H1 (cell line): ENCODE measurements around the gene GLMP. TPM values are rescaled to one million over a fixed set of nuclear protein-coding genes. Genes with fewer than 3 reads are reported as not detected.

Source experiments
- CTCF ChIA-PET: fragments of 300-600 bp; sonication (Branson Sonifier 250); formaldehyde crosslinking; loops from one replicate; lab custom pipeline; 2021; ENCODE audit not compliant: partially characterized antibody; lab: Charles Lee
- POLR2A ChIA-PET: fragments of 300-600 bp; sonication (Branson Sonifier 250); formaldehyde crosslinking; loops from one replicate; lab custom pipeline; 2021; ENCODE audit warnings: inconsistent platforms; ENCODE audit not compliant: partially characterized antibody; lab: Charles Lee
- DNase-seq, 2 experiments: peaks; one replicate each; pipeline versions ENCODE4 v3.0.0 to v3.0.0-alpha.2; 2010 to 2022; ENCODE audit warnings: low spot score in 2 of 2, low read depth in 1 of 2, mixed read lengths in 1 of 2
- FAIRE-seq: peaks from 2 replicates; lab custom pipeline; 2011; peaks lifted over from hg19 to GRCh38; lab: Jason Lieb, UNC
- H2AFZ ChIP-seq: 2 replicates; pipeline ENCODE4 v1.8.1; 2012; ENCODE audit warnings: low read length, inconsistent platforms
- H2AK5ac ChIP-seq: 2 replicates; pipeline ENCODE4 v1.6.1; 2013; ENCODE audit warnings: low read depth, low read length
- H2BK120ac ChIP-seq: replicated peaks from 2 replicates; pipeline ENCODE3; 2013; ENCODE audit warnings: low read depth, low read length, inconsistent platforms
- H2BK12ac ChIP-seq: 2 replicates; pipeline ENCODE4 v1.6.1; 2013; ENCODE audit warnings: low read depth, low read length
- H2BK15ac ChIP-seq: 2 replicates; pipeline ENCODE4 v1.6.1; 2013; ENCODE audit warnings: low read length
- H2BK20ac ChIP-seq: 2 replicates; pipeline ENCODE4 v1.6.1; 2013; ENCODE audit warnings: low read length
- H2BK5ac ChIP-seq: 2 replicates; pipeline ENCODE4 v1.6.1; 2013; ENCODE audit warnings: low read depth, low read length
- H3K14ac ChIP-seq: 2 replicates; pipeline ENCODE4 v1.6.1; 2013; ENCODE audit warnings: inconsistent platforms; ENCODE audit not compliant: insufficient read length
- H3K18ac ChIP-seq: 2 replicates; pipeline ENCODE4 v1.6.1; 2013; ENCODE audit warnings: low read length; ENCODE audit errors: extremely low read depth
- H3K23ac ChIP-seq: 2 replicates; pipeline ENCODE4 v1.6.1; 2013; ENCODE audit warnings: inconsistent platforms; ENCODE audit not compliant: insufficient read length
- H3K23me2 ChIP-seq: 2 replicates; pipeline ENCODE4 v1.6.1; 2013; ENCODE audit warnings: low read depth, low read length
- H3K27ac ChIP-seq: 2 replicates; pipeline ENCODE4 v1.6.1; 2011; ENCODE audit warnings: low read depth, low read length, inconsistent platforms
- H3K27me3 ChIP-seq, 4 experiments: replicated peaks in 1 of 4; 1 replicate in 1 of 4; 2 replicates in 3 of 4; pipeline versions ENCODE4 v1.6.1 to v1.8.1; 2011 to 2013; ENCODE audit warnings: low read length in 3 of 4, mild to moderate bottlenecking in 3 of 4, inconsistent platforms in 2 of 4, mixed read lengths in 2 of 4, moderate library complexity in 1 of 4; ENCODE audit not compliant: control insufficient read depth in 3 of 4, insufficient read depth in 3 of 4; ENCODE audit errors: extremely low read depth in 1 of 4
- H3K36me3 ChIP-seq, 4 experiments: 2 replicates each; pipeline versions ENCODE4 v1.6.1 to v1.8.1; 2011 to 2013; ENCODE audit warnings: mild to moderate bottlenecking in 4 of 4, low read length in 3 of 4, moderate library complexity in 2 of 4, control low read depth in 1 of 4, inconsistent platforms in 1 of 4; ENCODE audit not compliant: insufficient read depth in 4 of 4, control insufficient read depth in 2 of 4
- H3K4ac ChIP-seq: replicated peaks from 2 replicates; pipeline ENCODE3; 2013; ENCODE audit warnings: low read length, low read depth, mixed read lengths, inconsistent platforms; ENCODE audit not compliant: insufficient read length
- H3K4me1 ChIP-seq, 4 experiments: replicated peaks in 1 of 4; 1 replicate in 1 of 4; 2 replicates in 3 of 4; pipeline versions ENCODE4 v1.6.1 to v1.8.1; 2011 to 2013; ENCODE audit warnings: low read length in 3 of 4, inconsistent platforms in 2 of 4, mixed read lengths in 1 of 4; ENCODE audit not compliant: insufficient read depth in 4 of 4, control insufficient read depth in 3 of 4
- H3K4me2 ChIP-seq, 2 experiments: 2 replicates each; pipeline versions ENCODE4 v1.6.1 to v1.8.1; 2011 to 2013; ENCODE audit warnings: low read depth in 2 of 2, low read length in 2 of 2, control low read depth in 1 of 2, inconsistent platforms in 1 of 2, mild to moderate bottlenecking in 1 of 2; ENCODE audit not compliant: insufficient read depth in 1 of 2
- H3K4me3 ChIP-seq, 4 experiments: fragments of 200-600, 300-600 bp in 1 of 4; sonication (generic), shearing (Covaris generic), sonication (Bioruptor Twin) in 1 of 4; 2 replicates each; pipeline versions ENCODE4 v1.5.1 to v1.8.1; 2011 to 2016; ENCODE audit warnings: low read length in 4 of 4, low read depth in 3 of 4, control low read depth in 2 of 4, inconsistent platforms in 2 of 4, mild to moderate bottlenecking in 2 of 4, mixed read lengths in 1 of 4, moderate library complexity in 1 of 4; ENCODE audit not compliant: insufficient read depth in 2 of 4; ENCODE audit errors: extremely low read depth in 1 of 4
- H3K56ac ChIP-seq: replicated peaks from 2 replicates; pipeline ENCODE3; 2013; ENCODE audit warnings: low read depth, mild to moderate bottlenecking, mixed read lengths, low read length, inconsistent platforms; ENCODE audit not compliant: insufficient read length
- H3K79me1 ChIP-seq: 2 replicates; pipeline ENCODE4 v1.6.1; 2013; ENCODE audit warnings: low read depth, low read length, control low read depth
- H3K79me2 ChIP-seq, 2 experiments: 2 replicates each; pipeline versions ENCODE4 v1.6.1 to v1.8.1; 2012 to 2013; ENCODE audit warnings: low read length in 2 of 2, mild to moderate bottlenecking in 2 of 2, inconsistent platforms in 1 of 2; ENCODE audit not compliant: insufficient read depth in 2 of 2, control insufficient read depth in 1 of 2
- H3K9ac ChIP-seq, 4 experiments: replicated peaks in 1 of 4; 1 replicate in 1 of 4; 2 replicates in 3 of 4; pipeline versions ENCODE4 v1.6.1 to v1.8.1; 2011 to 2013; ENCODE audit warnings: low read depth in 3 of 4, low read length in 3 of 4, control low read depth in 2 of 4, mild to moderate bottlenecking in 2 of 4, moderate library complexity in 2 of 4, inconsistent platforms in 1 of 4; ENCODE audit errors: extremely low read depth in 1 of 4
- H3K9me3 ChIP-seq, 2 experiments: 2 replicates each; pipeline versions ENCODE4 v1.6.1 to v1.8.1; 2012 to 2013; ENCODE audit warnings: mild to moderate bottlenecking in 2 of 2, moderate library complexity in 2 of 2, control low read depth in 1 of 2, inconsistent platforms in 1 of 2, low read depth in 1 of 2, low read length in 1 of 2, mixed read lengths in 1 of 2; ENCODE audit not compliant: insufficient read depth in 2 of 2
- H4K20me1 ChIP-seq, 2 experiments: replicated peaks in 1 of 2; 2 replicates each; pipeline versions ENCODE3 to v1.8.1; 2011 to 2013; ENCODE audit warnings: inconsistent platforms in 2 of 2, low read length in 2 of 2, mild to moderate bottlenecking in 1 of 2; ENCODE audit not compliant: insufficient read depth in 2 of 2, control insufficient read depth in 1 of 2
- H4K5ac ChIP-seq: 2 replicates; pipeline ENCODE4 v1.6.1; 2013; ENCODE audit warnings: low read length, low read depth, mixed read lengths, inconsistent platforms; ENCODE audit not compliant: insufficient read length
- H4K8ac ChIP-seq: 2 replicates; pipeline ENCODE4 v1.8.0; 2013; ENCODE audit warnings: mild to moderate bottlenecking, moderate library complexity, low read length, inconsistent platforms; ENCODE audit not compliant: insufficient read depth; ENCODE audit errors: extremely low read depth
- H4K91ac ChIP-seq: replicated peaks from 2 replicates; pipeline ENCODE3; 2013; ENCODE audit warnings: low read length, mixed read lengths, inconsistent platforms; ENCODE audit not compliant: insufficient read length
- NANOG ChIP-seq: IDR thresholded peaks from 2 replicates; pipeline ENCODE4 v1.6.1; 2011; ENCODE audit warnings: low read length, low read depth, mild to moderate bottlenecking, inconsistent platforms; ENCODE audit not compliant: insufficient read depth, poor library complexity, severe bottlenecking
- TAF1 ChIP-seq: IDR thresholded peaks from 2 replicates; pipeline ENCODE4 v1.6.1; 2011; ENCODE audit warnings: mild to moderate bottlenecking, low read depth, low read length
- WGBS, 2 experiments: shearing (Covaris generic) in 1 of 2; methylation state at CpG; one replicate each; pipeline versions ENCODE4 v1.1.6 to v1.1.7; 2013 to 2015; ENCODE audit warnings: low lambda C conversion rate in 2 of 2, mixed read lengths in 2 of 2, inconsistent platforms in 1 of 2, low coverage in 1 of 2, missing lambda C conversion rate in 1 of 2; ENCODE audit not compliant: insufficient replicate concordance in 2 of 2, insufficient coverage in 1 of 2, insufficient read length in 1 of 2; ENCODE audit errors: extremely low coverage in 1 of 2, missing lambda C conversion rate in 1 of 2; 5-methylcytosine and 5-hydroxymethylcytosine counted together
- polyA plus RNA-seq, 7 experiments: library from polyadenylated mRNA; depleted of rRNA in 3 of 7; stranded (reverse) in 5 of 7; unstranded in 2 of 7; fragments of >200 nt in 5 of 7; fragments of 200-250 nt in 2 of 7; gene quantifications; 1 replicate in 5 of 7; 2 replicates in 1 of 7; 4 replicates in 1 of 7; pipeline versions ENCODE4 v1.2.1 to v1.2.3, GENCODE V29; 2011 to 2013; ENCODE audit warnings: missing spikeins in 2 of 7, mixed read lengths in 2 of 7
- total RNA-seq: library from RNA; stranded (reverse); fragmentation: NEBNext Ultra II Directional; extraction: Animal tissue kit (Norgen Biotek cat#: 25700); gene quantifications from 2 replicates; pipeline ENCODE4 v1.2.1, GENCODE V29; 2021
- TF ChIP-seq, protein P1 (sequence below): IDR thresholded peaks from 2 replicates; pipeline ENCODE4 v1.6.1; 2012; ENCODE audit warnings: inconsistent platforms

Gene GLMP
- total and polyA plus RNA-seq, 2 of the 8 experiments (the other 6 are each of a cell fraction or from before 2014, with no cell fraction given) = 48.1 to 59.5 TPM

DNA sequence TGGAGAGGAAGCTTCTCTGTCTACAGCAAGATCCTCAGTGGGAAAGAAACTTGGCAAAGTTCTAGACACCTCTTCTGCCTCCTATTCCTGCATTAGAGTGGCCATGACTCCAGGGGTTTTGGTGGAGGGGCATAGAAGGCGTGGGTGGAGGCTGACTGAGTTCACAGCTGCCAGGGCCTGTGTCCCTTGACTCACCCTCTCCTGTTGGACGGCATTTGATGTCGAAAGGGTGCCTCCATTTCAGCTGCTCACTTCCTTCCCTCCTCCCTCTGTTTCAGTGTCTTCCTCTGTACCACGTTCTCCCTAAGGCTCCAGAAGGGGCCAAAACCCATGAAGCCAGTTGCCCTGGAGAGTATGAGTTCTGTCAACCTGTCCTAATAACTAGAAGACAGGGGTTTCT, 10.7 kb downstream of the GLMP start:
- Histone ChIP-seq H2BK5ac (no peak overlapping the region), H4K20me1 (peaks cover 0 to 9% of the 10 kb centered on the region in 2 experiments), H3K23me2 (peaks cover 13% of the 10 kb centered on the region), H3K4me2 (no peak overlapping the region), H3K79me1 (peaks cover 8% of the 10 kb centered on the region), H3K56ac (no peak overlapping the region), H2BK120ac (no peak overlapping the region), H4K5ac (no peak overlapping the region), H2AK5ac (no peak overlapping the region), H4K91ac (no peak overlapping the region), H2BK20ac (no peak overlapping the region), H3K18ac (no peak overlapping the region), H3K4me1 (peaks cover 0 to 10% (median 3%) of the 10 kb centered on the region in 4 experiments; a peak in 2 of 7 replicates), H3K4ac (no peak overlapping the region), H2BK15ac (no peak overlapping the region), H2AFZ (no peak overlapping the region), H3K23ac (no peak overlapping the region), H3K9me3 (no peaks in the 10 kb centered on the region), H2BK12ac (no peak overlapping the region), H4K8ac (no peak overlapping the region), H3K9ac (no peak overlapping the region; a peak in 1 of 7 replicates), H3K4me3 (no peak overlapping the region), H3K27me3 (no peaks in the 10 kb centered on the region), H3K36me3 (peaks cover 0 to 4% (median 0%) of the 10 kb centered on the region in 4 experiments; a peak in 1 of 8 replicates), H3K27ac (no peak overlapping the region), H3K14ac (no peak overlapping the region), H3K79me2 (peaks cover 18 to 25% of the 10 kb centered on the region in 2 experiments)
- WGBS, 2 experiments = 92% methylated on average over 4 of the region's 4 CpGs; no CpG with 5 or more reads in 1 of the 2 experiments
- ChIA-PET CTCF (interaction anchor here (0.7 to 1.5 kb wide), 4 partner anchors 35 to 143 kb away, joined by 3 to 5 read pairs (median 4); no protein-coding TSS in a partner anchor), POLR2A (interaction anchor here (0.7 to 17.4 kb wide), 6 partner anchors 16 to 76 kb away, joined by 3 to 221 read pairs (median 3); partner anchors contain the start of genes BGLAP, GLMP, PAQR6 and PMF1)
- DNase-seq (no peak), FAIRE-seq (no peak)
- no peak for TF ChIP-seq NANOG
- no peak for TF ChIP-seq TAF1
- TF ChIP-seq, protein P1, sequence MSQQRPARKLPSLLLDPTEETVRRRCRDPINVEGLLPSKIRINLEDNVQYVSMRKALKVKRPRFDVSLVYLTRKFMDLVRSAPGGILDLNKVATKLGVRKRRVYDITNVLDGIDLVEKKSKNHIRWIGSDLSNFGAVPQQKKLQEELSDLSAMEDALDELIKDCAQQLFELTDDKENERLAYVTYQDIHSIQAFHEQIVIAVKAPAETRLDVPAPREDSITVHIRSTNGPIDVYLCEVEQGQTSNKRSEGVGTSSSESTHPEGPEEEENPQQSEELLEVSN = no peak
